CMK (cell line): ENCODE data around the gene TASP1.

Experiments used
- DNase-seq: peaks from one replicate; pipeline ENCODE4 v3.0.0-alpha.2; 2010; ENCODE audit warnings: low read depth

The TASP1 gene

GRCh38 chr20:13441388-13441787, 197.3 kb downstream of the TASP1 start:
- no peak for DNase-seq

- DNase-seq: no peak
Measured at GRCh38 chr20:13436530-13436929, 202.2 kb downstream of the TASP1 start.

DNA sequence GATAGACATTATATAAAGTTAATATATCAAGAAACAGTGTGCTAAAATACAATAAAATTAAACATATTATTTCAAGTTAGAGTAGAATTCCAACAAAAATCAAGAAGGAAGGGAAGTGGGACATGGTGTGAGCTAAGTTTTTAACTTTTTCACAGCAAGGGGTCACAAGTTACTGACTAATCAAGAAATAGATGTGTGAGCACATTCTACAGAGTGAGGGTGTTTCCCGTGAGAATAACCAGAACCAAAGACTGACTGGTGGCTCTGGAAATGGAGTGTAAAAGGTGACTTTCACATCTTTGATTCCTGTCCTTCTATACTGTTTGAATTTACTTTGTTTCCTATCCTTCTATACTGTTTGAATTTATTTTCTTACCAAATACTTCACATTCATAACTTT, 206.6 kb downstream of the TASP1 start:
- DNase-seq: no peak

DNA sequence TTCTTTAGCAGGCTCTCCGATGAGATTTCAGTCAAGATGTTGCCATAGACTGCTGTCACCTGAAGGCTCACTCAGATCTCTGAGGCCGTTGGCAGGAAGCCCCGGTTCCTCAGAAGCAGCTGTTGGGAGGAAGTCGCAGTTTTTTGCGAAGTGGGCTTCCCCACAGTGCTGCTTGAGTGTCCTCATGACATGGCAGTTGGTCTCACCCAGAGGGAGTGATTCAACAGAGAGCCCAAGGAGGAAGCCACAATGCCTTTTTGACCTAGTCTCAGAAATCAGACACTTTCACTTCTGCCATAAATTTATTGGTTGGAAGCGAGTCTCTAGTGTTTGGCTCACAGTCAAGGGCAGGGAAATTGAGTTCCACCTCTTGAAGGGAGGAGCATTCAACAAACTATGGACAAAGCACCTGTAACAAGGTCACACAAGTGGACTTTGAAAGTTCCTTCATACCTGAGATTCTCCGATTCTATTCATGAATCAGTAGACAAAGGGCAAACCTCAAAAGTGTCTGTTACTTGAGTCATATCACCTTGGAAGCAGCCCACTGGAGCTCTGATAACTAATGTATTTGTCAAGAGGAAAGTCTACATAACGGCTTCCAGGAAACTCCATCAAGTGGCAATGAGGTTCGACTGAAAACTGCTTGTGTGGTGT, 208.3 kb downstream of the TASP1 start:
- no peak for DNase-seq

GRCh38 chr20:13428684-13429083, 210.0 kb downstream of the TASP1 start:
- no peak for DNase-seq

DNA sequence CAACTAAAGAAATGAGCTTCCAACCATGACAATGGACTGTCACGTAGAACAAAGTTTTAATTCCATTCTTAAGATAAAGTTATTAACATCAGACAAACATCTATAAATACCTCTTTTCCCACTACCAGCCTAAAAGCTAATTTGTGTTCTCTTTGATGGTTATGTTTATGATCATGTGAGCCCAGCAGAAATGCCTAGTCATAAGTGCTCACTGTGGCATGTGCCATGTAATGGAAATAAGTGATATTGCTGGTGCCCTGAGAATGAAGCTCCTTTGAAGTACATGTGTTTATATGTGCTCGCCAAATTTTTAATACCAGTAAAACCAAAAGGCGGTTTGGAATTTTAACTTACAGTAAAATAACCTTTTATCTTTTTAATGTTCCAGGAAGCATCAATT, 211.9 kb downstream of the TASP1 start:
- no peak for DNase-seq

DNA sequence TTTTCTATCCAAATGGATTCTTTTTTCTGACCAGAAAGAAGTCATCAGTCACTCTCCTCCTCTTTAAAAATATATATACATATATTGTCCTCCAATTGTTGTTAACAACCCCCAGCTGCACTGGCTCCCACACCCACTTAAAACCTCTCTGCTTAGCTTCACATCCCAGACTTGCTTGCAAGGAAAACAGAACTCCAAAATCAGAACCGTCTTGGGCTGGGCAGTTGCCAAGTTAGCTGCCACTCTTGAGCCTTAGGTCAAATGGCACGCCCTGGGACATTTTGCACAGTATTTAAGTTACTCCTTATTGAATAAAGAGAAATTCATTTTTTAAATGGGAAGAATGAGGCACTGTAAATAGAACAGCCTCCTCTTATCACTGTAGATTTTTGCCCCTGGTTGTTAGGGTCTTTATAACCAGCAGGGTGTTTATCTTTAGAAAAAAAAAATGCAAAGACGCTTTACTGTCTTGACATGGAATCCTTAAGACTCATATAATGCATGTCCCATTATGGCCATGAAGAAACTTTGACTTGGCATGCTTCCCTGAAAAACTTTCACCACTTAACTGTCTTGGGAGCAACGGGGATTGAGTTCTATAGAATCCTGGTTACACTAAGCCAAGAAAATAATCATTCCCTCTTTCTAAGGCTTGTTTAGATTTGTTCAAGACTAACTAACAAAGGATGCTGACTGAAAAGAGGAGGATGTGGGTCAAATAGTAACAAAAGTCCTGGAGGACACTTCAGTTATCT, 213.2 kb downstream of the TASP1 start:
- no peak for DNase-seq

GRCh38 chr20:13424174-13424833, 214.4 kb downstream of the TASP1 start:
- no peak for DNase-seq

GRCh38 chr20:13423472-13424173, 215.1 kb downstream of the TASP1 start:
- DNase-seq: no peak

DNA sequence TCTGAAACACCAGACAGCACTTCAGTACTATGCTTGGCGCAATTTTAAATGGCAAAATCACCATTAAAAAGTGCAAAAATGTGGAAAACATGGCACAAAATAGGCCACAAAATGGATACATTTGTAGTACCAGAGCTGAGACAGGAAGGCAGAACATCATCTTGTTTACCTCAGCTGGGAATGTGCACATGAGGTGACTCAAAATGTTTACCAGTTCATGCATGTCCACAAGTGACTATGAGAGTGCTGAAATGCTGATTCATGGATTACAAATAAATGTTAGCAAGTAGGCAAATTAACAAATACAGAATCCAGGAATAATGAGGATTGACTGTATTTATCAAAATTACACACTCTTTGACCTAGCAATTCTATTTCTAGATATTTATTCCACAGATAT, 216.1 kb downstream of the TASP1 start:
- DNase-seq: no peak

GRCh38 chr20:13420625-13421024, 218.1 kb downstream of the TASP1 start:
- DNase-seq: no peak

DNA sequence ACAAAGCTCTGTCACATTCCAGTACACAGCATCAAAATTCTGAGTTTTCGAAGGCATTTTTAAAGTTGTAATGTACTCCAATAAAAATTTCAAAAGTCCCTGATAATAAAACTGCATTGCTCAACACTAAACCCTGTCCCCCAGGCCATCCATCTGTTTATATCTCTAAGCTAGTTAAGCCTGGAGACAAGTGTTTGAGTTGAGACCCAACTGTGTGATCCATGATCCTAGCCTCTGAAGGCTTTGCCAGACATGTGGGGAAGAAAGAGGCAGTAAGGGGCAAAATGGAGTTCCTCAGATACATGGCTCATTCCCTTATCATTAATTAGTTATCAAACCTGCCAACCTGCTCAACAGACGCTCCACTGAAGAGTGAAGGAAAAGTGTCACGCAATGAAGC, 219.3 kb downstream of the TASP1 start:
- DNase-seq: no peak

- no peak for DNase-seq
Measured at GRCh38 chr20:13418263-13419229, 220.2 kb downstream of the TASP1 start.

DNA sequence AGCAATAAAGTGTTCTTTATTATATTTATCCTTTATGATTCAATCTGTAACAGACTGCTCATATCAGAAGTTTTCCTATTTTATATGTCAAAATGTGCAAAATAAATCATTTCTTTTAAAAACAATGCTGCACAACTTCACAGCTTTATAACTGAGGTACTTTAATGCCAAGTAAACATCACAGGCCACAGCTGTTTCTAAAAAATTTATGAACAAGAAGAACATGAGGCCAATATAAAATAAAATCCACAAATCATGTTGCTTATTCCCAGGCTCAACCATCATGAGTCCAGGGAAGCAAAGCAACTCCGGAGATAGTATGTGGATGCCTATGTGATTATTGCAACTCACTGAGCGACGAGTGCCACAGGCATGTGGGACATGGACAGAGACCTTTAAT, 222.2 kb downstream of the TASP1 start:
- no peak for DNase-seq

DNA sequence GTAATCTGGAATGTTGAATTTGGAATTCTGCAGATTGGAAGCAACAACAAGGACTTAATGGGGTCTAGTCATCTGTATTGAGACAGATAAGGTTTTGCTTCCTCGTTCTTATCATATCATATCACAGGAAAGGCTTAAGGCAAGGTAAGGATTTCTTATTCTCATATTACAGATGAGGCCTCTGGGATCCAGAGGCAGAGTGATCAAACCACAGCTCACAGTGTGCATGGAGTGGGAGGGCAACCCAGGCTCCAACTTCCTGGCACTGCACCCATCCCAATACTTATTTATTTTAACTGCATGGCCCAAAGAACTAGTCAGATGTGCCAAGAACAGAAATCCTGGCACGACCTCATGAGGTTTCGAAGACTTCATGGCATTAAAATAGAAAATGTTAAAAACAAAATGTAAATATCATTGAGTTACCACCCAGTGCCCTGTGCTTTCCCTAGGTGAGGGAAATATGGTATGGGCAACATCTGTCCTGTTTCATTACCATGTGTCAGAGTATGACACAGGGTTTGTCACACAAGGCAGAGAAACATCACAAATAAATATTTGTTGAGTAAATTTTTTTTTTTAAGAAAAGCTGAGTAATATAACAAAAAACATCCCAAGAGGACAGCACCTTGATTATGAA, 225.8 kb downstream of the TASP1 start:
- no peak for DNase-seq

DNA sequence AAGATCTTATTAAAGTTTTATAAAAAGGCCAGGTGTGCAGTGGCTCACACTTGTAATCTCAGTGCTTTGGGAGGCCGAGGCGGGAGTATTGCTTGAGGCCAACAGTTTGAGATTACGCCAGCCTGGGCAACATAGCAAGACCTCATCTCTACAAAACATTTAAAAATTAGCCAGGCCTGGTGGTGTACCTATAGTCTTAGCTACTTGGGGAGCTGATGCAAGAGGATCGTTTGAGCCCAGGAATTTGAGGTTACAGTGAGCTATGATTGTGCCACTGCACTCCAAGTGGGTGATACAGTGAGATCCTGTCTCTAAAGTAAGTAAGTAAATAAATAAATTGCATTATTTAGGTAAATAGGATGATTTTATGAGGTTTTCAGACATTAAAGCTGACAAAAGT, 234.4 kb downstream of the TASP1 start:
- no peak for DNase-seq

DNA sequence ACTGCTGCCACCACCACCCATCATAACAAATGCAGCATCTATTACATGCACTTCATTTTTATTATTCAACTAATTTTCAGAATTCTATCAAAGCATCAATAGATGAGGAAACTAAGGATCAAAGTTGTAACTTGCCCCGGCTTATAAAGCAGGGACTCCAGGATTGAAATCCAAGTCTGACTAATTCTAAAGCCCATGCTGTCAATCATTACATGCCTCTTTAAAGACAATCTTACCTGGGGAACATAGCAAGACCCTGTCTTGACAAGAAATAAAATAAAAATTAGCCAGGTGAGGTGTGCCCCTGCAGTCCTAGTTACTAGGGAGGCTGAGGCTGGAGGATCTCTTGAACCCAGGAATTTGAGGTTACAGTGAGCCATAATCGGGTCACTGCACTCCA, 235.3 kb downstream of the TASP1 start:
- DNase-seq: no peak

- DNase-seq: no peak
Measured at GRCh38 chr20:13402986-13403385, 235.7 kb downstream of the TASP1 start.

DNA sequence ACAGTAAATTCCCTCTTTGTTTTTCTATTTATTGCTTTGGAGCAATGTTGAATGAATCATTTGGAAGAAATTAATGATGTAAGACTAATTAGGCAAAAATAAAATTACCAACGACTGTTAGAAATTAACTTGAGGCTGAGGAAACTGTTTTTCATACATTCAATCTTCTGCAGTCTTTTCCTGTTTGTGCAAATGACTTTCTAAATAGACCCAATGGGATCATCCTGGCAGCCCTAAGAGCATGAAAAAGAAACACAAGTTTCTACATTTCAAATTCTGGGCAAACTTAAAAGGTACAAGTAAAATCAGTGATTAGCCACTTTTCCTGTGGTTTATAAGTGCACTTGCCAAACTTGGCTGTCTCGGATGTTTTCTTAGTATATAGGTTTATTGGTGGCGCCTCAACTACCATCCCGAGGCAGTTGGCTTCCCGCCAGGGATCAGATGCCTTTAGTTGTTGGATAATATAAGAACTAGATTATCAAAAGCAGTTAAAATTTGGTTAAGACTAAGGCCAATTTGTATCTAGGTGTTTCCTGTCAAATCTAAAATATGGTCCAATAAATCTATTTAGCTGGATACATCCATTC, 236.5 kb downstream of the TASP1 start:
- no peak for DNase-seq

DNA sequence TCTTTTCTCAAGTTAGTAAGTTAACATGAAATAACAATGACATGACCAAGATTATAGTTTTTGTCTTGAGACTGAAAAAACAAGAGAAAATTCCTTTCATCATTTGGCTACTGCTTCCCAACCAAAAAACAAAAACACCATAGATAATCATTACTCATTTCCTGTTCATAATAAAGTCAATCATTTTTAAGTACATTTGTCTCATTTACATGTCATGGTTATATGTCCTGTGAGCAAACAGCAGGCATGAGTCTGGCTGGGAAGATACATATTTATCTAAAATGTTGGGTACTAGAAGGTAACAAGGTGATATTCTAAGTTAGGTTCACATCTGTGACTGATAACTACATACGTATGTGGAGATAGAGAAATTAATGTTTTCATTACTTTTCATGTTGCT, 237.1 kb downstream of the TASP1 start:
- no peak for DNase-seq

GRCh38 chr20:13400453-13400852, 238.3 kb downstream of the TASP1 start:
- DNase-seq: no peak
